Measurements from ENCODE around the gene SIGLEC14. TPM values are rescaled to one million over a fixed set of nuclear protein-coding genes. Genes with fewer than 3 reads are reported as not detected.

Gene SIGLEC14
- total RNA-seq, 1 donor from 2014 or later = not detected

DNA sequence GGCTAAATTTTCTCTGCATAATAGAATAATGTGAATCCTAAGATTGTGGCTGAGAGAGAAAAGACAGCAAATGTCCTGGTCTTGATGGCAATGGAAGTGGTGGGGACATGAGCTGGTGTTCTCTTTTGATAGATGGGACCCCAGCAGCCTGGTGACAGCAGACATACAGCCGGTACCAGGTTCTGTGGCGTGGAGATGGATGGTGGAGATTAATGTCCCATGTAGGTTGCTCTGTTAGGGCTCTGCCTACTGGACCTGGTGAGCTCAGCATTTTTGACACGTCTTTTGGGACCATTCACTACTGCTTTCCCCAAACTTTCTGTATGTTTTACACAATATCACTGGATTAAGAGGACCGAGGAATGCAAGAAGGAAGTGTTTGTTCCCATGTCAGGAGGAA lies 8.2 kb upstream of the SIGLEC14 start:
- no peak overlapping the region for H3K27ac Mint-ChIP-seq (ENCODE audit: unreplicated experiment)
- DNase-seq = no peak
- H3K4me3 Mint-ChIP-seq (ENCODE audit: unreplicated experiment) = no peak overlapping the region
- H3K4me1 Mint-ChIP-seq (ENCODE audit: low read depth, unreplicated experiment) = no peaks in the 10 kb centered on the region
- H3K9me3 Mint-ChIP-seq (ENCODE audit: unreplicated experiment) = peaks cover 5% of the 10 kb centered on the region
- H3K27me3 Mint-ChIP-seq (ENCODE audit: unreplicated experiment) = peaks cover 3% of the 10 kb centered on the region
- no peaks in the 10 kb centered on the region for H3K36me3 Mint-ChIP-seq (ENCODE audit: unreplicated experiment)
- TF ChIP-seq, protein P1, sequence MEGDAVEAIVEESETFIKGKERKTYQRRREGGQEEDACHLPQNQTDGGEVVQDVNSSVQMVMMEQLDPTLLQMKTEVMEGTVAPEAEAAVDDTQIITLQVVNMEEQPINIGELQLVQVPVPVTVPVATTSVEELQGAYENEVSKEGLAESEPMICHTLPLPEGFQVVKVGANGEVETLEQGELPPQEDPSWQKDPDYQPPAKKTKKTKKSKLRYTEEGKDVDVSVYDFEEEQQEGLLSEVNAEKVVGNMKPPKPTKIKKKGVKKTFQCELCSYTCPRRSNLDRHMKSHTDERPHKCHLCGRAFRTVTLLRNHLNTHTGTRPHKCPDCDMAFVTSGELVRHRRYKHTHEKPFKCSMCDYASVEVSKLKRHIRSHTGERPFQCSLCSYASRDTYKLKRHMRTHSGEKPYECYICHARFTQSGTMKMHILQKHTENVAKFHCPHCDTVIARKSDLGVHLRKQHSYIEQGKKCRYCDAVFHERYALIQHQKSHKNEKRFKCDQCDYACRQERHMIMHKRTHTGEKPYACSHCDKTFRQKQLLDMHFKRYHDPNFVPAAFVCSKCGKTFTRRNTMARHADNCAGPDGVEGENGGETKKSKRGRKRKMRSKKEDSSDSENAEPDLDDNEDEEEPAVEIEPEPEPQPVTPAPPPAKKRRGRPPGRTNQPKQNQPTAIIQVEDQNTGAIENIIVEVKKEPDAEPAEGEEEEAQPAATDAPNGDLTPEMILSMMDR (IDR thresholded peaks at IDR 0.05; ENCODE audit: partially characterized antibody, unreplicated experiment) = no peak

DNA sequence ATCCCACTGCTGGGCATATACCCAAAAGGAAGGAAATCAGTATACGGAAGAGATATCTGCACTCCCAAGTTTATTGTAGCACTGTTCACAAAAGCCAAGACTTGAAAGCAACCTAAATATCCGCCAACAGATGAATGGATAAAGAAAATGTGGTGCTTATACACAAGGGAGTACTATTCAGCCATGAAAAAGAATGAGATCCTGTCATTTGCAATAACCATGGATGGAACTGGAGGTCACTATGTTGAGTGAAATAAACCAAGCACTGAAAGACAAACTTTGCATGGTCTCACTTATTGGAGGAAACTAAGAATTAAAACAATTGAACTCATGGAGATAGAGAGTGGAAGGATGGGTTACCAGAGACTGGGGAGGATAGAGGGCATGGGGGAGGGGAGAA lies 6.5 kb upstream of the SIGLEC14 start:
- Mint-ChIP-seq H3K27ac (ENCODE audit: unreplicated experiment) (no peak overlapping the region), H3K27me3 (ENCODE audit: unreplicated experiment) (peaks cover 3% of the 10 kb centered on the region), H3K4me1 (ENCODE audit: low read depth, unreplicated experiment) (no peaks in the 10 kb centered on the region), H3K36me3 (ENCODE audit: unreplicated experiment) (no peaks in the 10 kb centered on the region), H3K4me3 (ENCODE audit: unreplicated experiment) (no peak overlapping the region), H3K9me3 (ENCODE audit: unreplicated experiment) (peaks cover 6% of the 10 kb centered on the region)
- TF ChIP-seq, protein P1 (IDR thresholded peaks at IDR 0.05; ENCODE audit: partially characterized antibody, unreplicated experiment) = no peak
- DNase-seq = no peak

DNA sequence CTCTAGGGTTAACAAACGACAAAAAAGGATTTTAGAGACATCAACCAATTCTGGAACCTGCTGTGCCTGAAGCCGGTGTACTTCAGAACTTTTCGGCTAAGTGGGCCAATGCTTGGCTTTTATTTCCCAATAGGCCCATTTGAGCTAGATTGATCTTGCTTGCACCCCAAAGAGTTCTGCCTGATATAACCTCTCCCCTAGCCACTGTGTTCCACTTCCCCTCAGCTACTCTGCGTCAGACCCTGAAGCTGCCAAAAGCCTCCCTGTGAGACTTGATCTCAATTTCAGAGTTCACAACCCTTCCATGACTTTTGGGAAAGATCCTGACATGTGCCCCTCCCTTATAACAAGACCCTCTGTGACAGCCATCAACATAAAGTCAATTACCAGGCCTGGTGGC lies 5.6 kb upstream of the SIGLEC14 start:
- DNase-seq = no peak
- H3K36me3 Mint-ChIP-seq (ENCODE audit: unreplicated experiment) = no peaks in the 10 kb centered on the region
- TF ChIP-seq, protein P1 (IDR thresholded peaks at IDR 0.05; ENCODE audit: partially characterized antibody, unreplicated experiment) = no peak
- H3K27me3 Mint-ChIP-seq (ENCODE audit: unreplicated experiment) = peaks cover 3% of the 10 kb centered on the region
- H3K9me3 Mint-ChIP-seq (ENCODE audit: unreplicated experiment) = peaks cover 6% of the 10 kb centered on the region
- no peak overlapping the region for H3K4me3 Mint-ChIP-seq (ENCODE audit: unreplicated experiment)
- H3K27ac Mint-ChIP-seq (ENCODE audit: unreplicated experiment) = no peak overlapping the region
- H3K4me1 Mint-ChIP-seq (ENCODE audit: low read depth, unreplicated experiment) = no peaks in the 10 kb centered on the region

DNA sequence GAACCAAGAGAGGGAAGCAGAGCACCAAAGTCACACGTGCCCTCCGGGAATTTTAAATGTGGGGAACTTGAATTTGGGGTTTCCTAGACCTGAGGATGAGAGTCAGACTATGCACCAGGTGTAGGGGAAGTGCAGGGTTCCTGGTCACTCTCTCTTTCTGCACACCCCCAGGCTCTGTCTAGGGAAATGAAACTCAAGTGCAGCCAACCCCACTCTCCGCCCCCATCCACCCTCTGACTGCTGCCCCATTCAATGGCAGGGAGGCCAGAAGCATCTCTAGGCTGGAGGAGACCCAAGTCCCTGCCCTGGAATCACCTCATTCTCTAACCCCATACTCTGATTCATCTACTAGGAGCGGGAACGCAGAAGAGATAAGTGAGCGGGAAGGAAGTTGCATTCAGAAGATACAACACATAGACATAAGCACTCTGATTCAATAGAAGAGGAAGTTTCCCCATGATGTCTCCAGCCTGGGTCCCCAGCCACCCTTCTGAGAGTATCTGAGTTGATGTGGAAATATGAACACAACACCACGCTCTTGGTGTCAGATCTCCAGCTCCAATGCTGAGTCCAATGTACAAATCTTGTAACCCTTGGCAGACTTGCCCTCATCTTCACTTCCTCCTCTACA lies 4.7 kb upstream of the SIGLEC14 start:
- H3K4me1 Mint-ChIP-seq (ENCODE audit: low read depth, unreplicated experiment) = no peaks in the 10 kb centered on the region
- H3K27me3 Mint-ChIP-seq (ENCODE audit: unreplicated experiment) = peaks cover 3% of the 10 kb centered on the region
- no peak overlapping the region for H3K27ac Mint-ChIP-seq (ENCODE audit: unreplicated experiment)
- H3K4me3 Mint-ChIP-seq (ENCODE audit: unreplicated experiment) = no peak overlapping the region
- no peaks in the 10 kb centered on the region for H3K36me3 Mint-ChIP-seq (ENCODE audit: unreplicated experiment)
- DNase-seq = no peak
- peaks cover 6% of the 10 kb centered on the region for H3K9me3 Mint-ChIP-seq (ENCODE audit: unreplicated experiment)
- TF ChIP-seq, protein P1 (IDR thresholded peaks at IDR 0.05; ENCODE audit: partially characterized antibody, unreplicated experiment) = no peak

DNA sequence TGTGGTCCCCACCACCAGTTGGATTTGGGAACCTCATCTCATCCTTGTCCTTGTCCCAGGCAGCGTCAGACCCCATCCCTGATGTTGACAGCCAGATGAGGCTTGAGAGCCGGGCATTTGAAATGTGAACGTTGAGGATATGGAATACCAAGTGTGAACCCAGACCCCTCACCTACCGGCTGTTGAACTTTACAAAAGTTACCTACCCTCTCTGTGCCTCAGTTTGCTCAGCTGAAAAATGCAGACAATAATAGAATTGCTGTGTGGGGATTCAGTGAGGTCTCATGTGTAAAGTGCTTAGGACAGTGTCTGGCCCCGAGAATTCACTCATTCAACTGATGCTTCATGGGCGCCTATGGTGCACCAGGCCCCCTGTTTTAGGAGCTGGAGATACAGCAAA lies 693 bp upstream of the SIGLEC14 start:
- DNase-seq = no peak
- Mint-ChIP-seq H3K27me3 (ENCODE audit: unreplicated experiment) (peaks cover 3% of the 10 kb centered on the region), H3K4me1 (ENCODE audit: low read depth, unreplicated experiment) (no peaks in the 10 kb centered on the region), H3K27ac (ENCODE audit: unreplicated experiment) (no peak overlapping the region), H3K36me3 (ENCODE audit: unreplicated experiment) (no peaks in the 10 kb centered on the region), H3K9me3 (ENCODE audit: unreplicated experiment) (peaks cover 4% of the 10 kb centered on the region), H3K4me3 (ENCODE audit: unreplicated experiment) (no peak overlapping the region)
- TF ChIP-seq, protein P1 (IDR thresholded peaks at IDR 0.05; ENCODE audit: partially characterized antibody, unreplicated experiment) = no peak
